Mesodermal cell (in vitro differentiated cells): ENCODE measurements around the gene SHANK2.

Source experiments
- H3K27ac ChIP-seq: 2 replicates; pipeline ENCODE4 v1.7.0; 2013; ENCODE audit warnings: mild to moderate bottlenecking, low read depth, low read length, moderate library complexity; ENCODE audit not compliant: severe bottlenecking
- H3K36me3 ChIP-seq: 2 replicates; pipeline ENCODE4 v1.7.1; 2013; ENCODE audit warnings: mild to moderate bottlenecking, low read length, moderate library complexity; ENCODE audit not compliant: control insufficient read depth, insufficient read depth
- H3K4me1 ChIP-seq: one replicate; pipeline ENCODE4 v1.7.1; 2013; ENCODE audit warnings: mild to moderate bottlenecking, low read length; ENCODE audit not compliant: insufficient read depth, control insufficient read depth, poor library complexity, severe bottlenecking
- H3K4me3 ChIP-seq: 2 replicates; pipeline ENCODE4 v1.7.0; 2013; ENCODE audit warnings: low read length, control low read depth, mild to moderate bottlenecking; ENCODE audit not compliant: insufficient read depth, poor library complexity, severe bottlenecking; ENCODE audit errors: extremely low read depth
- H3K9me3 ChIP-seq: 2 replicates; pipeline ENCODE4 v1.7.1; 2013; ENCODE audit warnings: mild to moderate bottlenecking, low read length, moderate library complexity; ENCODE audit not compliant: control insufficient read depth
- WGBS, 2 experiments: methylation state at CpG; one replicate each; pipeline ENCODE4 v1.1.5; 2013; ENCODE audit warnings: missing lambda C conversion rate in 2 of 2; ENCODE audit not compliant: insufficient coverage in 2 of 2; 5-methylcytosine and 5-hydroxymethylcytosine counted together

Gene SHANK2

GRCh38 chr11:71214553-71215424 is 37.6 kb downstream of the SHANK2 start:
- WGBS, 2 experiments: 92 to 93% methylated on average over 17 to 18 of the region's 23 CpGs
- Histone ChIP-seq H3K27ac (no peak overlapping the region), H3K36me3 (no peaks in the 10 kb centered on the region), H3K9me3 (no peaks in the 10 kb centered on the region), H3K4me3 (no peak overlapping the region), H3K4me1 (no peaks in the 10 kb centered on the region)

- 84 to 91% methylated on average over 11 to 19 of the region's 19 CpGs for WGBS, 2 experiments
- no peak overlapping the region for H3K27ac ChIP-seq
- no peaks in the 10 kb centered on the region for H3K9me3 ChIP-seq
- no peak overlapping the region for H3K4me3 ChIP-seq
- no peaks in the 10 kb centered on the region for H3K36me3 ChIP-seq
- H3K4me1 ChIP-seq: no peaks in the 10 kb centered on the region
These were observed 38.5 kb downstream of the SHANK2 start for GRCh38 chr11:71213696-71214552.

- H3K4me3 ChIP-seq: no peak overlapping the region
- H3K9me3 ChIP-seq: no peaks in the 10 kb centered on the region
- 77 to 91% methylated on average over 10 of the region's 10 CpGs for WGBS, 2 experiments
- no peak overlapping the region for H3K27ac ChIP-seq
- no peaks in the 10 kb centered on the region for H3K4me1 ChIP-seq
- H3K36me3 ChIP-seq: no peaks in the 10 kb centered on the region
These were observed 39.4 kb downstream of the SHANK2 start for GRCh38 chr11:71212871-71213559.

- no peak overlapping the region for H3K4me3 ChIP-seq
- H3K36me3 ChIP-seq: no peaks in the 10 kb centered on the region
- WGBS, 2 experiments: 100% methylated on average over 2 of the region's 2 CpGs
- H3K4me1 ChIP-seq: peaks cover 2% of the 10 kb centered on the region
- no peaks in the 10 kb centered on the region for H3K9me3 ChIP-seq
- no peak overlapping the region for H3K27ac ChIP-seq
These were observed 40.7 kb downstream of the SHANK2 start for GRCh38 chr11:71211631-71212030.

- no peaks in the 10 kb centered on the region for H3K36me3 ChIP-seq
- no peak overlapping the region for H3K4me3 ChIP-seq
- no peak overlapping the region for H3K27ac ChIP-seq
- no peaks in the 10 kb centered on the region for H3K9me3 ChIP-seq
- peaks cover 8% of the 10 kb centered on the region for H3K4me1 ChIP-seq
- WGBS, 2 experiments: 96 to 98% methylated on average over 6 of the region's 8 CpGs
These were observed 41.5 kb downstream of the SHANK2 start for GRCh38 chr11:71210861-71211260.

- 96 to 100% methylated on average over 1 to 10 of the region's 10 CpGs for WGBS, 2 experiments
- Histone ChIP-seq H3K4me3 (no peak overlapping the region), H3K4me1 (peaks cover 8% of the 10 kb centered on the region), H3K9me3 (no peaks in the 10 kb centered on the region), H3K27ac (no peak overlapping the region), H3K36me3 (no peaks in the 10 kb centered on the region)
These were observed 42.7 kb downstream of the SHANK2 start for GRCh38 chr11:71209656-71210055.

- peaks cover 8% of the 10 kb centered on the region for H3K4me1 ChIP-seq
- 80 to 94% methylated on average over 2 to 5 of the region's 7 CpGs for WGBS, 2 experiments
- H3K4me3 ChIP-seq: no peak overlapping the region
- H3K36me3 ChIP-seq: no peaks in the 10 kb centered on the region
- no peak overlapping the region for H3K27ac ChIP-seq
- no peaks in the 10 kb centered on the region for H3K9me3 ChIP-seq
These were observed 43.2 kb downstream of the SHANK2 start for GRCh38 chr11:71209181-71209580.

- Histone ChIP-seq H3K4me1 (peaks cover 8% of the 10 kb centered on the region), H3K36me3 (no peaks in the 10 kb centered on the region), H3K27ac (no peak overlapping the region), H3K4me3 (no peak overlapping the region), H3K9me3 (no peaks in the 10 kb centered on the region)
- WGBS, 2 experiments: 87 to 100% methylated on average over 4 to 6 of the region's 9 CpGs
These were observed 44.2 kb downstream of the SHANK2 start for GRCh38 chr11:71208011-71208774.

GRCh38 chr11:71207563-71207962 is 44.8 kb downstream of the SHANK2 start:
- Histone ChIP-seq H3K4me1 (peaks cover 8% of the 10 kb centered on the region), H3K27ac (no peak overlapping the region), H3K4me3 (no peak overlapping the region), H3K9me3 (no peaks in the 10 kb centered on the region), H3K36me3 (no peaks in the 10 kb centered on the region)
- 91% methylated on average over 6 to 7 of the region's 7 CpGs for WGBS, 2 experiments

GRCh38 chr11:71206186-71206585 is 46.2 kb downstream of the SHANK2 start:
- H3K4me1 ChIP-seq: peaks cover 8% of the 10 kb centered on the region
- WGBS, 2 experiments: 81 to 85% methylated on average over 10 to 12 of the region's 17 CpGs
- H3K4me3 ChIP-seq: no peak overlapping the region
- no peaks in the 10 kb centered on the region for H3K9me3 ChIP-seq
- no peaks in the 10 kb centered on the region for H3K36me3 ChIP-seq
- peak overlapping the region; percentile 31 for H3K27ac ChIP-seq
